Uterus (tissue), 2 donors: ENCODE data around the gene C22orf23.

ENCODE experiments used
- POLR2A ChIP-seq, 2 donors: fragments of 450-650 bp; IDR thresholded peaks; one replicate each; pipeline ENCODE4 v1.6.1; 2016; ENCODE audit warnings: antibody characterized with exemption in 2 of 2, mild to moderate bottlenecking in 1 of 2, moderate library complexity in 1 of 2
- TF ChIP-seq, protein P1 (sequence below), 4 experiments: fragments of 200-600 bp in 2 of 4; fragments of 450-650 bp in 2 of 4; sonication (generic) in 2 of 4; IDR thresholded peaks; one replicate each; pipeline ENCODE4 v1.5.1; 2016 to 2019; ENCODE audit warnings: antibody characterized with exemption in 4 of 4, mild to moderate bottlenecking in 2 of 4, moderate library complexity in 1 of 4

DNA sequence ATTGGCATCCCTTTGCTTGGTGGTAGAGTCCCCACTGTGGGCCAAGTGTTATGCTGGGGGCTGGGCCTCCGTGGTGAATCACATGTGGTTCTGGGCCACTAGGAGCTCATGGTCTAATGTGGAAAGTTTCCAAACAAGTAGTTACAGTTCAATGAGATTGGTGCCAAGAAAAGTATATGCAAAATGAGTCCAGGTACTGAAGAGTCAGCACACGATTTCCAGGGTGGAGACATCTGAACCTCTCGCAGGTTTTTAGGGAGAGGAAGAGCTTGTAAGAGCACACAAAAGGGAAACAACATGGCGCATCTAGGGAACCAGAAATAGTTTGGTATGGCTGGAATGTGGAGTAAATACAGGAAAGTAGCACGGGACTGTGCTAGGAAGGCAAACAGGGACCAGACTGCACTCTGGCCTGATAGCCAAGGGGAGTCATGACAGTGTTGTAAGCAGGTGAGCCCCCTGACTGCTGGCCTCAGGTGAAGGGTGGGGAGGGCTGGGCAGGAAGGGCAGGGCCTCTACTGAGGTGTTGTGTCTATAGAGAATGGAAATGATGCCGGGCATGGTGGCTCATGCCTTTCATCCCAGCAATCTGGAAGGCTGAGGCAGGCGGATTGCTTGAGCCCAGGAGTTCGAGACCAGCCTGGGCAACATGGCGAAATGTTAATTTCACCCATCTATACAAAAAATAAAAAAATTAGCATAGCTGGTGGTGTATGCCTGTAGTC is 12.7 kb upstream of the C22orf23 start:
- TF ChIP-seq, protein P1, sequence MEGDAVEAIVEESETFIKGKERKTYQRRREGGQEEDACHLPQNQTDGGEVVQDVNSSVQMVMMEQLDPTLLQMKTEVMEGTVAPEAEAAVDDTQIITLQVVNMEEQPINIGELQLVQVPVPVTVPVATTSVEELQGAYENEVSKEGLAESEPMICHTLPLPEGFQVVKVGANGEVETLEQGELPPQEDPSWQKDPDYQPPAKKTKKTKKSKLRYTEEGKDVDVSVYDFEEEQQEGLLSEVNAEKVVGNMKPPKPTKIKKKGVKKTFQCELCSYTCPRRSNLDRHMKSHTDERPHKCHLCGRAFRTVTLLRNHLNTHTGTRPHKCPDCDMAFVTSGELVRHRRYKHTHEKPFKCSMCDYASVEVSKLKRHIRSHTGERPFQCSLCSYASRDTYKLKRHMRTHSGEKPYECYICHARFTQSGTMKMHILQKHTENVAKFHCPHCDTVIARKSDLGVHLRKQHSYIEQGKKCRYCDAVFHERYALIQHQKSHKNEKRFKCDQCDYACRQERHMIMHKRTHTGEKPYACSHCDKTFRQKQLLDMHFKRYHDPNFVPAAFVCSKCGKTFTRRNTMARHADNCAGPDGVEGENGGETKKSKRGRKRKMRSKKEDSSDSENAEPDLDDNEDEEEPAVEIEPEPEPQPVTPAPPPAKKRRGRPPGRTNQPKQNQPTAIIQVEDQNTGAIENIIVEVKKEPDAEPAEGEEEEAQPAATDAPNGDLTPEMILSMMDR (IDR thresholded peaks at IDR 0.05) = no peak
- no peak for TF ChIP-seq POLR2A (IDR thresholded peaks at IDR 0.05)
